ENCODE data around the gene GALNT14.

The GALNT14 gene

GRCh38 chr2:31089645-31090044, 48.6 kb downstream of the GALNT14 start:
- H3K4me1 ChIP-seq (ENCODE audit: control insufficient read depth in 5 of 5, insufficient read depth in 5 of 5, low read length in 5 of 5), result no peaks in the 10 kb centered on the region
- H3K4me3 ChIP-seq (ENCODE audit: low read depth in 1 of 5, low read length in 5 of 5), result no peak overlapping the region
- no peaks in the 10 kb centered on the region for H3K9me3 ChIP-seq (ENCODE audit: control insufficient read depth in 5 of 5, low read length in 5 of 5)
- no peaks in the 10 kb centered on the region for H3K27me3 ChIP-seq (ENCODE audit: control insufficient read depth in 5 of 5, insufficient read depth in 4 of 5, low read length in 5 of 5)
- H3K9ac ChIP-seq (ENCODE audit: low read length in 5 of 5), result no peak overlapping the region
- H3K36me3 ChIP-seq (ENCODE audit: control insufficient read depth in 5 of 5, insufficient read depth in 5 of 5, low read length in 5 of 5), result no peaks in the 10 kb centered on the region
- no peak overlapping the region for H3K27ac ChIP-seq (ENCODE audit: low read depth, low read length)

GRCh38 chr2:31088504-31089195, 49.6 kb downstream of the GALNT14 start:
- Histone ChIP-seq H3K9me3 (ENCODE audit: control insufficient read depth in 5 of 5, low read length in 5 of 5) (no peaks in the 10 kb centered on the region), H3K27me3 (ENCODE audit: control insufficient read depth in 5 of 5, insufficient read depth in 4 of 5, low read length in 5 of 5) (peaks cover 0 to 3% (median 0%) of the 10 kb centered on the region in 5 donors), H3K4me1 (ENCODE audit: control insufficient read depth in 5 of 5, insufficient read depth in 5 of 5, low read length in 5 of 5) (no peaks in the 10 kb centered on the region), H3K27ac (ENCODE audit: low read depth, low read length) (no peak overlapping the region), H3K36me3 (ENCODE audit: control insufficient read depth in 5 of 5, insufficient read depth in 5 of 5, low read length in 5 of 5) (no peaks in the 10 kb centered on the region), H3K4me3 (ENCODE audit: low read depth in 1 of 5, low read length in 5 of 5) (no peak overlapping the region), H3K9ac (ENCODE audit: low read length in 5 of 5) (no peak overlapping the region)

- Histone ChIP-seq H3K36me3 (ENCODE audit: control insufficient read depth in 5 of 5, insufficient read depth in 5 of 5, low read length in 5 of 5) (no peaks in the 10 kb centered on the region), H3K4me3 (ENCODE audit: low read depth in 1 of 5, low read length in 5 of 5) (no peak overlapping the region), H3K4me1 (ENCODE audit: control insufficient read depth in 5 of 5, insufficient read depth in 5 of 5, low read length in 5 of 5) (no peaks in the 10 kb centered on the region), H3K9ac (ENCODE audit: low read length in 5 of 5) (no peak overlapping the region), H3K27ac (ENCODE audit: low read depth, low read length) (no peak overlapping the region), H3K9me3 (ENCODE audit: control insufficient read depth in 5 of 5, low read length in 5 of 5) (no peaks in the 10 kb centered on the region), H3K27me3 (ENCODE audit: control insufficient read depth in 5 of 5, insufficient read depth in 4 of 5, low read length in 5 of 5) (peaks cover 0 to 3% (median 0%) of the 10 kb centered on the region in 5 donors)
Observed at GRCh38 chr2:31087491-31087890, 50.7 kb downstream of the GALNT14 start.

GRCh38 chr2:31086590-31086989, 51.6 kb downstream of the GALNT14 start:
- H3K9me3 ChIP-seq (ENCODE audit: control insufficient read depth in 5 of 5, low read length in 5 of 5), result no peaks in the 10 kb centered on the region

GRCh38 chr2:31083234-31083993, 54.8 kb downstream of the GALNT14 start:
- H3K4me1 ChIP-seq (ENCODE audit: control insufficient read depth in 5 of 5, insufficient read depth in 5 of 5, low read length in 5 of 5), result no peaks in the 10 kb centered on the region
- no peaks in the 10 kb centered on the region for H3K9me3 ChIP-seq (ENCODE audit: control insufficient read depth in 5 of 5, low read length in 5 of 5)
- peaks cover 0 to 3% (median 0%) of the 10 kb centered on the region in 5 donors for H3K27me3 ChIP-seq (ENCODE audit: control insufficient read depth in 5 of 5, insufficient read depth in 4 of 5, low read length in 5 of 5)
- H3K9ac ChIP-seq (ENCODE audit: low read length in 5 of 5), result no peak overlapping the region
- no peaks in the 10 kb centered on the region for H3K36me3 ChIP-seq (ENCODE audit: control insufficient read depth in 5 of 5, insufficient read depth in 5 of 5, low read length in 5 of 5)
- no peak overlapping the region for H3K4me3 ChIP-seq (ENCODE audit: low read depth in 1 of 5, low read length in 5 of 5)
- H3K27ac ChIP-seq (ENCODE audit: low read depth, low read length), result no peak overlapping the region

More at GRCh38 chr2:31086590-31086989, 51.6 kb downstream of the GALNT14 start:
- H3K9ac ChIP-seq (ENCODE audit: low read length in 5 of 5), result no peak overlapping the region
- peaks cover 0 to 3% (median 0%) of the 10 kb centered on the region in 5 donors for H3K27me3 ChIP-seq (ENCODE audit: control insufficient read depth in 5 of 5, insufficient read depth in 4 of 5, low read length in 5 of 5)
- H3K4me3 ChIP-seq (ENCODE audit: low read depth in 1 of 5, low read length in 5 of 5), result no peak overlapping the region
- no peaks in the 10 kb centered on the region for H3K36me3 ChIP-seq (ENCODE audit: control insufficient read depth in 5 of 5, insufficient read depth in 5 of 5, low read length in 5 of 5)
- H3K4me1 ChIP-seq (ENCODE audit: control insufficient read depth in 5 of 5, insufficient read depth in 5 of 5, low read length in 5 of 5), result no peaks in the 10 kb centered on the region
- no peak overlapping the region for H3K27ac ChIP-seq (ENCODE audit: low read depth, low read length)

GRCh38 chr2:31082002-31082401, 56.2 kb downstream of the GALNT14 start:
- no peak overlapping the region for H3K9ac ChIP-seq (ENCODE audit: low read length in 5 of 5)
- H3K27me3 ChIP-seq (ENCODE audit: control insufficient read depth in 5 of 5, insufficient read depth in 4 of 5, low read length in 5 of 5), result peaks cover 0 to 3% (median 0%) of the 10 kb centered on the region in 5 donors
- no peaks in the 10 kb centered on the region for H3K9me3 ChIP-seq (ENCODE audit: control insufficient read depth in 5 of 5, low read length in 5 of 5)
- no peaks in the 10 kb centered on the region for H3K36me3 ChIP-seq (ENCODE audit: control insufficient read depth in 5 of 5, insufficient read depth in 5 of 5, low read length in 5 of 5)
- no peaks in the 10 kb centered on the region for H3K4me1 ChIP-seq (ENCODE audit: control insufficient read depth in 5 of 5, insufficient read depth in 5 of 5, low read length in 5 of 5)
- H3K4me3 ChIP-seq (ENCODE audit: low read depth in 1 of 5, low read length in 5 of 5), result no peak overlapping the region
- H3K27ac ChIP-seq (ENCODE audit: low read depth, low read length), result no peak overlapping the region

- H3K4me3 ChIP-seq (ENCODE audit: low read depth in 1 of 5, low read length in 5 of 5), result no peak overlapping the region
- H3K27ac ChIP-seq (ENCODE audit: low read depth, low read length), result no peak overlapping the region
- H3K9ac ChIP-seq (ENCODE audit: low read length in 5 of 5), result no peak overlapping the region
- no peaks in the 10 kb centered on the region for H3K36me3 ChIP-seq (ENCODE audit: control insufficient read depth in 5 of 5, insufficient read depth in 5 of 5, low read length in 5 of 5)
- peaks cover 0 to 3% (median 0%) of the 10 kb centered on the region in 5 donors for H3K27me3 ChIP-seq (ENCODE audit: control insufficient read depth in 5 of 5, insufficient read depth in 4 of 5, low read length in 5 of 5)
- H3K4me1 ChIP-seq (ENCODE audit: control insufficient read depth in 5 of 5, insufficient read depth in 5 of 5, low read length in 5 of 5), result no peaks in the 10 kb centered on the region
- H3K9me3 ChIP-seq (ENCODE audit: control insufficient read depth in 5 of 5, low read length in 5 of 5), result no peaks in the 10 kb centered on the region
Observed at GRCh38 chr2:31081492-31081891, 56.7 kb downstream of the GALNT14 start.

GRCh38 chr2:31080361-31080760, 57.9 kb downstream of the GALNT14 start:
- no peak overlapping the region for H3K27ac ChIP-seq (ENCODE audit: low read depth, low read length)
- no peaks in the 10 kb centered on the region for H3K9me3 ChIP-seq (ENCODE audit: control insufficient read depth in 5 of 5, low read length in 5 of 5)
- no peak overlapping the region for H3K4me3 ChIP-seq (ENCODE audit: low read depth in 1 of 5, low read length in 5 of 5)
- H3K9ac ChIP-seq (ENCODE audit: low read length in 5 of 5), result no peak overlapping the region
- H3K4me1 ChIP-seq (ENCODE audit: control insufficient read depth in 5 of 5, insufficient read depth in 5 of 5, low read length in 5 of 5), result no peaks in the 10 kb centered on the region
- peaks cover 0 to 4% (median 1%) of the 10 kb centered on the region in 5 donors for H3K27me3 ChIP-seq (ENCODE audit: control insufficient read depth in 5 of 5, insufficient read depth in 4 of 5, low read length in 5 of 5)
- no peaks in the 10 kb centered on the region for H3K36me3 ChIP-seq (ENCODE audit: control insufficient read depth in 5 of 5, insufficient read depth in 5 of 5, low read length in 5 of 5)

- H3K4me1 ChIP-seq (ENCODE audit: control insufficient read depth in 5 of 5, insufficient read depth in 5 of 5, low read length in 5 of 5), result no peaks in the 10 kb centered on the region
- no peak overlapping the region for H3K9ac ChIP-seq (ENCODE audit: low read length in 5 of 5)
- peaks cover 0 to 6% (median 3%) of the 10 kb centered on the region in 5 donors for H3K27me3 ChIP-seq (ENCODE audit: control insufficient read depth in 5 of 5, insufficient read depth in 4 of 5, low read length in 5 of 5)
- no peaks in the 10 kb centered on the region for H3K36me3 ChIP-seq (ENCODE audit: control insufficient read depth in 5 of 5, insufficient read depth in 5 of 5, low read length in 5 of 5)
- no peak overlapping the region for H3K27ac ChIP-seq (ENCODE audit: low read depth, low read length)
- no peak overlapping the region for H3K4me3 ChIP-seq (ENCODE audit: low read depth in 1 of 5, low read length in 5 of 5)
- H3K9me3 ChIP-seq (ENCODE audit: control insufficient read depth in 5 of 5, low read length in 5 of 5), result no peaks in the 10 kb centered on the region
Observed at GRCh38 chr2:31079665-31080064, 58.6 kb downstream of the GALNT14 start.

GRCh38 chr2:31078579-31079105, 59.6 kb downstream of the GALNT14 start:
- Histone ChIP-seq H3K36me3 (ENCODE audit: control insufficient read depth in 5 of 5, insufficient read depth in 5 of 5, low read length in 5 of 5) (no peaks in the 10 kb centered on the region), H3K9me3 (ENCODE audit: control insufficient read depth in 5 of 5, low read length in 5 of 5) (no peaks in the 10 kb centered on the region), H3K27ac (ENCODE audit: low read depth, low read length) (no peak overlapping the region), H3K4me3 (ENCODE audit: low read depth in 1 of 5, low read length in 5 of 5) (no peak overlapping the region), H3K27me3 (ENCODE audit: control insufficient read depth in 5 of 5, insufficient read depth in 4 of 5, low read length in 5 of 5) (peaks cover 0 to 3% (median 0%) of the 10 kb centered on the region in 5 donors), H3K9ac (ENCODE audit: low read length in 5 of 5) (no peak overlapping the region), H3K4me1 (ENCODE audit: control insufficient read depth in 5 of 5, insufficient read depth in 5 of 5, low read length in 5 of 5) (no peaks in the 10 kb centered on the region)

All from subcutaneous abdominal adipose tissue (tissue), 5 donors.